Hepatocyte (in vitro differentiated cells): Measurements from ENCODE around the gene WDR62. TPM values are rescaled to one million over a fixed set of nuclear protein-coding genes. Genes with fewer than 3 reads are reported as not detected.

ENCODE experiments used
- DNase-seq: peaks from one replicate; pipeline ENCODE4 v3.0.0-alpha.2; 2016; ENCODE audit warnings: low spot score
- H2AFZ ChIP-seq: fragments of 200-600 bp; sonication (generic); 2 replicates; pipeline ENCODE4 v1.6.0; 2016; ENCODE audit warnings: antibody characterized with exemption, mild to moderate bottlenecking
- H3K27ac ChIP-seq: fragments of 200-600 bp; sonication (generic); 2 replicates; pipeline ENCODE4 v1.5.1; 2016; ENCODE audit warnings: mild to moderate bottlenecking
- H3K27me3 ChIP-seq: fragments of 200-600 bp; sonication (generic); 2 replicates; pipeline ENCODE4 v1.6.1; 2016
- H3K36me3 ChIP-seq: fragments of 200-600 bp; sonication (generic); replicated peaks from 2 replicates; pipeline ENCODE4 v1.5.1; 2016; ENCODE audit warnings: low read depth; ENCODE audit not compliant: insufficient read depth
- H3K4me1 ChIP-seq: fragments of 200-600 bp; sonication (generic); 2 replicates; pipeline ENCODE4 v1.5.1; 2016; ENCODE audit warnings: mild to moderate bottlenecking, moderate library complexity; ENCODE audit not compliant: insufficient read depth
- H3K4me2 ChIP-seq: fragments of 200-600 bp; sonication (generic); 2 replicates; pipeline ENCODE4 v1.6.0; 2016
- H3K4me3 ChIP-seq: fragments of 200-600 bp; sonication (generic); 2 replicates; pipeline ENCODE4 v1.5.1; 2016; ENCODE audit warnings: mild to moderate bottlenecking
- H3K79me2 ChIP-seq: fragments of 200-600 bp; sonication (generic); 2 replicates; pipeline ENCODE4 v1.6.0; 2017; ENCODE audit warnings: mild to moderate bottlenecking
- H3K9me2 ChIP-seq: fragments of 200-600 bp; sonication (generic); replicated peaks from 2 replicates; pipeline ENCODE4 v1.6.0; 2017; ENCODE audit warnings: mild to moderate bottlenecking; ENCODE audit not compliant: insufficient read depth
- H3K9me3 ChIP-seq: fragments of 200-600 bp; sonication (generic); 2 replicates; pipeline ENCODE4 v1.5.1; 2016; ENCODE audit warnings: low read depth, mild to moderate bottlenecking
- H4K20me1 ChIP-seq: fragments of 200-600 bp; sonication (generic); 2 replicates; pipeline ENCODE4 v1.6.0; 2016; ENCODE audit warnings: mild to moderate bottlenecking; ENCODE audit not compliant: insufficient read depth, poor library complexity, severe bottlenecking
- CTCF ChIP-seq: fragments of 200-600 bp; sonication (generic); IDR thresholded peaks from 2 replicates; pipeline ENCODE4 v1.5.1; 2016; ENCODE audit warnings: antibody characterized with exemption, mild to moderate bottlenecking; ENCODE audit not compliant: poor library complexity
- EZH2 ChIP-seq: fragments of 200-600 bp; sonication (generic); IDR thresholded peaks from 2 replicates; pipeline ENCODE4 v1.6.1; 2016; ENCODE audit warnings: antibody characterized with exemption, mild to moderate bottlenecking, borderline replicate concordance
- EZH2phosphoT487 ChIP-seq: fragments of 200-600 bp; sonication (generic); IDR thresholded peaks from one replicate; pipeline ENCODE4 v1.6.1; 2018; ENCODE audit warnings: antibody characterized with exemption, mild to moderate bottlenecking, low read depth, moderate library complexity; ENCODE audit not compliant: unreplicated experiment, severe bottlenecking
- WGBS: methylation state at CpG from one replicate; pipeline ENCODE4 v1.1.6; 2016; ENCODE audit warnings: low lambda C conversion rate; ENCODE audit errors: missing lambda C conversion rate; 5-methylcytosine and 5-hydroxymethylcytosine counted together
- polyA plus RNA-seq: library from polyadenylated mRNA; unstranded; fragments of >200 nt; fragmentation: Nextera tagmentation; extraction: Ambion mirVana; gene quantifications from 2 replicates; pipeline ENCODE4 v1.2.1, GENCODE V29; 2016
- total RNA-seq: library from RNA; depleted of rRNA; stranded (reverse); fragments of >200 nt; gene quantifications from 2 replicates; pipeline ENCODE4 v1.2.3, GENCODE V29; 2014

The WDR62 gene
- total and polyA plus RNA-seq, 2 experiments from 2014 or later: 2.1 to 4.6 TPM

GRCh38 chr19:36150586-36150985 is 95.9 kb downstream of the WDR62 start:
- Histone ChIP-seq H2AFZ (no peak overlapping the region), H3K27ac (no peak overlapping the region), H3K27me3 (no peaks in the 10 kb centered on the region), H3K9me2 (no peaks in the 10 kb centered on the region), H3K4me2 (no peak overlapping the region), H3K36me3 (no peaks in the 10 kb centered on the region), H3K9me3 (no peaks in the 10 kb centered on the region), H3K4me3 (no peak overlapping the region), H4K20me1 (no peaks in the 10 kb centered on the region), H3K79me2 (no peaks in the 10 kb centered on the region), H3K4me1 (no peaks in the 10 kb centered on the region)
- DNase-seq: no peak
- TF ChIP-seq CTCF (no peak), EZH2 (no peak), EZH2phosphoT487 (no peak)
- 97% methylated on average over 5 of the region's 5 CpGs for WGBS

GRCh38 chr19:36151144-36152018 is 96.7 kb downstream of the WDR62 start:
- H3K4me2 ChIP-seq: no peak overlapping the region
- H3K36me3 ChIP-seq: no peaks in the 10 kb centered on the region
- no peaks in the 10 kb centered on the region for H3K9me3 ChIP-seq
- H3K27ac ChIP-seq: no peak overlapping the region
- TF ChIP-seq EZH2phosphoT487 (no peak), CTCF (no peak), EZH2 (no peak)
- no peak overlapping the region for H2AFZ ChIP-seq
- no peaks in the 10 kb centered on the region for H3K79me2 ChIP-seq
- no peaks in the 10 kb centered on the region for H3K27me3 ChIP-seq
- no peaks in the 10 kb centered on the region for H3K4me1 ChIP-seq
- DNase-seq: no peak
- no peaks in the 10 kb centered on the region for H3K9me2 ChIP-seq
- 96% methylated on average over 39 of the region's 47 CpGs for WGBS
- H3K4me3 ChIP-seq: no peak overlapping the region
- no peaks in the 10 kb centered on the region for H4K20me1 ChIP-seq

- H3K9me2 ChIP-seq: no peaks in the 10 kb centered on the region
- H4K20me1 ChIP-seq: no peaks in the 10 kb centered on the region
- H3K4me2 ChIP-seq: no peak overlapping the region
- no peaks in the 10 kb centered on the region for H3K79me2 ChIP-seq
- H3K4me3 ChIP-seq: no peak overlapping the region
- H3K9me3 ChIP-seq: no peaks in the 10 kb centered on the region
- TF ChIP-seq CTCF: no peak
- TF ChIP-seq EZH2phosphoT487: no peak
- no peak for TF ChIP-seq EZH2
- H3K36me3 ChIP-seq: no peaks in the 10 kb centered on the region
- no peaks in the 10 kb centered on the region for H3K4me1 ChIP-seq
- H2AFZ ChIP-seq: no peak overlapping the region
- no peak for DNase-seq
- WGBS: 98% methylated on average over 15 of the region's 16 CpGs
- H3K27me3 ChIP-seq: no peaks in the 10 kb centered on the region
- no peak overlapping the region for H3K27ac ChIP-seq
Observed at GRCh38 chr19:36152019-36152351, 97.3 kb downstream of the WDR62 start.
